SK-N-SH (cell line): ENCODE data around the gene NUP58. TPM values are rescaled to one million over a fixed set of nuclear protein-coding genes. Genes with fewer than 3 reads are reported as not detected.

Experiments used
- ELF1 ChIP-seq: IDR thresholded peaks from 2 replicates; pipeline ENCODE4 v1.4.0; 2012
- FOSL2 ChIP-seq: IDR thresholded peaks from 2 replicates; pipeline ENCODE4 v1.4.0; 2012; ENCODE audit warnings: low read depth, mild to moderate bottlenecking, moderate library complexity, borderline replicate concordance
- FOXJ3 ChIP-seq: sonication (generic); formaldehyde crosslinking; IDR thresholded peaks from 2 replicates; pipeline ENCODE4 v1.5.1; 2020; ENCODE audit warnings: mild to moderate bottlenecking, missing genetic modification reagents
- GATA2 ChIP-seq: sonication (generic); formaldehyde crosslinking; IDR thresholded peaks from 2 replicates; pipeline ENCODE4 v1.5.0; 2020; ENCODE audit warnings: mild to moderate bottlenecking, missing genetic modification reagents
- JUND ChIP-seq: IDR thresholded peaks from 2 replicates; pipeline ENCODE4 v1.4.0; 2012
- MXI1 ChIP-seq: IDR thresholded peaks from 2 replicates; pipeline ENCODE4 v1.6.1; 2012; ENCODE audit warnings: mild to moderate bottlenecking, low read depth, low read length, improper control_type of control experiment
- NFIC ChIP-seq: IDR thresholded peaks from 2 replicates; pipeline ENCODE4 v1.4.0; 2012; ENCODE audit warnings: borderline replicate concordance
- POLR2AphosphoS5 ChIP-seq: IDR thresholded peaks from 2 replicates; pipeline ENCODE4 v1.6.1; 2012; ENCODE audit warnings: low read depth, low read length
- RFX5 ChIP-seq: IDR thresholded peaks from 2 replicates; pipeline ENCODE4 v1.6.1; 2012; ENCODE audit warnings: mild to moderate bottlenecking, improper control_type of control experiment, low read length
- SIN3A ChIP-seq: IDR thresholded peaks from 2 replicates; pipeline ENCODE4 v1.6.1; 2012; ENCODE audit warnings: low read depth, mild to moderate bottlenecking, low read length, moderate library complexity, borderline replicate concordance
- SMC3 ChIP-seq: IDR thresholded peaks from 2 replicates; pipeline ENCODE4 v1.6.1; 2012; ENCODE audit warnings: low read depth, low read length, improper control_type of control experiment
- TEAD4 ChIP-seq: IDR thresholded peaks from 2 replicates; pipeline ENCODE4 v1.4.0; 2012; ENCODE audit warnings: mild to moderate bottlenecking, borderline replicate concordance; ENCODE audit not compliant: insufficient read depth
- YY1 ChIP-seq: IDR thresholded peaks from 2 replicates; pipeline ENCODE4 v1.4.0; 2012; ENCODE audit warnings: low read depth, mild to moderate bottlenecking
- polyA plus RNA-seq, 3 experiments: library from polyadenylated mRNA; depleted of rRNA; stranded (reverse); fragments of >200 nt; gene quantifications; 2 replicates each; pipeline ENCODE4 v1.2.3, GENCODE V29; 2012
- TF ChIP-seq, protein P1 (sequence below): IDR thresholded peaks from 2 replicates; pipeline ENCODE4 v1.6.1; 2012; ENCODE audit warnings: mild to moderate bottlenecking, low read depth, low read length, moderate library complexity
- TF ChIP-seq, protein P2 (sequence below): IDR thresholded peaks from 2 replicates; pipeline ENCODE4 v1.4.0; 2012; ENCODE audit warnings: low read depth
- TF ChIP-seq, protein P3 (sequence below): fragments of 200-600 bp; sonication (generic); IDR thresholded peaks from 2 replicates; pipeline ENCODE4 v1.6.1; 2017; ENCODE audit warnings: antibody characterized with exemption, mild to moderate bottlenecking, moderate library complexity
- TF ChIP-seq, protein P4 (sequence below): IDR thresholded peaks from 2 replicates; pipeline ENCODE4; 2012
- TF ChIP-seq, protein P5 (sequence below): fragments of 150-350 bp; IDR thresholded peaks from 2 replicates; pipeline ENCODE4 v1.6.1; 2016; ENCODE audit warnings: mild to moderate bottlenecking, low read depth, low read length
- TF ChIP-seq, protein P6 (sequence below): IDR thresholded peaks from 2 replicates; pipeline ENCODE4 v1.4.0; 2012; ENCODE audit warnings: low read depth, borderline replicate concordance
- TF ChIP-seq, protein P7 (sequence below): fragments of 150-350 bp; IDR thresholded peaks from 2 replicates; pipeline ENCODE4 v1.6.1; 2017; ENCODE audit warnings: antibody characterized with exemption, low read length, low read depth, borderline replicate concordance

The NUP58 gene
- polyA plus RNA-seq, 1 of the 3 experiments (the other 2 are of a cell fraction), result 18.1 TPM

DNA sequence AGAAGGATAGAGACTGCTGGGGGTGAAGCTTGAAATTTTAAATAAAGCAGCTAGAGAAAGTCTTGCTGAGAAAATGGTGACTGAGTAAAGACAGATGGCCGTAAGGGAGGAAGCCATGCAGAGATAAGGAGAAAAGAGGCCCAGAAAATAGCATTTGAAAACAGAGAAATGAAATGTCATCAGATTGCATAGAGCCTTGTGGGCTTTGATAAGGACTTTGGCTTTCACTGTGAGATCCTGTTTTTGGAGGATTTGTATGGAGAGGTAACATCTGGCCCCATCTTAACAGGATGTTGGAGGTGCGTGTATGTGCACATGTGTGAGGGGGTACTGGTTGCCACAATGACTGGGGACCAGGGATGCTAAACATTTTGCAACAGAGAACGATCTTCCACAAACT is 50.8 kb downstream of the NUP58 start (continued):
- TF ChIP-seq MXI1, result peak; percentile 34; the same call in 1 of the 2 replicates
- no peak for TF ChIP-seq YY1
- TF ChIP-seq SMC3, result no peak
- TF ChIP-seq JUND, result no peak
- TF ChIP-seq, protein P1, sequence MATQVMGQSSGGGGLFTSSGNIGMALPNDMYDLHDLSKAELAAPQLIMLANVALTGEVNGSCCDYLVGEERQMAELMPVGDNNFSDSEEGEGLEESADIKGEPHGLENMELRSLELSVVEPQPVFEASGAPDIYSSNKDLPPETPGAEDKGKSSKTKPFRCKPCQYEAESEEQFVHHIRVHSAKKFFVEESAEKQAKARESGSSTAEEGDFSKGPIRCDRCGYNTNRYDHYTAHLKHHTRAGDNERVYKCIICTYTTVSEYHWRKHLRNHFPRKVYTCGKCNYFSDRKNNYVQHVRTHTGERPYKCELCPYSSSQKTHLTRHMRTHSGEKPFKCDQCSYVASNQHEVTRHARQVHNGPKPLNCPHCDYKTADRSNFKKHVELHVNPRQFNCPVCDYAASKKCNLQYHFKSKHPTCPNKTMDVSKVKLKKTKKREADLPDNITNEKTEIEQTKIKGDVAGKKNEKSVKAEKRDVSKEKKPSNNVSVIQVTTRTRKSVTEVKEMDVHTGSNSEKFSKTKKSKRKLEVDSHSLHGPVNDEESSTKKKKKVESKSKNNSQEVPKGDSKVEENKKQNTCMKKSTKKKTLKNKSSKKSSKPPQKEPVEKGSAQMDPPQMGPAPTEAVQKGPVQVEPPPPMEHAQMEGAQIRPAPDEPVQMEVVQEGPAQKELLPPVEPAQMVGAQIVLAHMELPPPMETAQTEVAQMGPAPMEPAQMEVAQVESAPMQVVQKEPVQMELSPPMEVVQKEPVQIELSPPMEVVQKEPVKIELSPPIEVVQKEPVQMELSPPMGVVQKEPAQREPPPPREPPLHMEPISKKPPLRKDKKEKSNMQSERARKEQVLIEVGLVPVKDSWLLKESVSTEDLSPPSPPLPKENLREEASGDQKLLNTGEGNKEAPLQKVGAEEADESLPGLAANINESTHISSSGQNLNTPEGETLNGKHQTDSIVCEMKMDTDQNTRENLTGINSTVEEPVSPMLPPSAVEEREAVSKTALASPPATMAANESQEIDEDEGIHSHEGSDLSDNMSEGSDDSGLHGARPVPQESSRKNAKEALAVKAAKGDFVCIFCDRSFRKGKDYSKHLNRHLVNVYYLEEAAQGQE, result no peak
- TF ChIP-seq, protein P2, sequence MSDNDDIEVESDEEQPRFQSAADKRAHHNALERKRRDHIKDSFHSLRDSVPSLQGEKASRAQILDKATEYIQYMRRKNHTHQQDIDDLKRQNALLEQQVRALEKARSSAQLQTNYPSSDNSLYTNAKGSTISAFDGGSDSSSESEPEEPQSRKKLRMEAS, result no peak
- TF ChIP-seq, protein P3, sequence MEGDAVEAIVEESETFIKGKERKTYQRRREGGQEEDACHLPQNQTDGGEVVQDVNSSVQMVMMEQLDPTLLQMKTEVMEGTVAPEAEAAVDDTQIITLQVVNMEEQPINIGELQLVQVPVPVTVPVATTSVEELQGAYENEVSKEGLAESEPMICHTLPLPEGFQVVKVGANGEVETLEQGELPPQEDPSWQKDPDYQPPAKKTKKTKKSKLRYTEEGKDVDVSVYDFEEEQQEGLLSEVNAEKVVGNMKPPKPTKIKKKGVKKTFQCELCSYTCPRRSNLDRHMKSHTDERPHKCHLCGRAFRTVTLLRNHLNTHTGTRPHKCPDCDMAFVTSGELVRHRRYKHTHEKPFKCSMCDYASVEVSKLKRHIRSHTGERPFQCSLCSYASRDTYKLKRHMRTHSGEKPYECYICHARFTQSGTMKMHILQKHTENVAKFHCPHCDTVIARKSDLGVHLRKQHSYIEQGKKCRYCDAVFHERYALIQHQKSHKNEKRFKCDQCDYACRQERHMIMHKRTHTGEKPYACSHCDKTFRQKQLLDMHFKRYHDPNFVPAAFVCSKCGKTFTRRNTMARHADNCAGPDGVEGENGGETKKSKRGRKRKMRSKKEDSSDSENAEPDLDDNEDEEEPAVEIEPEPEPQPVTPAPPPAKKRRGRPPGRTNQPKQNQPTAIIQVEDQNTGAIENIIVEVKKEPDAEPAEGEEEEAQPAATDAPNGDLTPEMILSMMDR, result no peak
- peak; percentile 40; the same call in 1 of the 2 replicates for TF ChIP-seq FOXJ3 (CRISPR knock-in tag)
- no peak for TF ChIP-seq TEAD4
- no peak for TF ChIP-seq NFIC
- TF ChIP-seq RFX5, result no peak
- no peak for TF ChIP-seq SIN3A
- TF ChIP-seq ELF1, result no peak
- TF ChIP-seq, protein P4, sequence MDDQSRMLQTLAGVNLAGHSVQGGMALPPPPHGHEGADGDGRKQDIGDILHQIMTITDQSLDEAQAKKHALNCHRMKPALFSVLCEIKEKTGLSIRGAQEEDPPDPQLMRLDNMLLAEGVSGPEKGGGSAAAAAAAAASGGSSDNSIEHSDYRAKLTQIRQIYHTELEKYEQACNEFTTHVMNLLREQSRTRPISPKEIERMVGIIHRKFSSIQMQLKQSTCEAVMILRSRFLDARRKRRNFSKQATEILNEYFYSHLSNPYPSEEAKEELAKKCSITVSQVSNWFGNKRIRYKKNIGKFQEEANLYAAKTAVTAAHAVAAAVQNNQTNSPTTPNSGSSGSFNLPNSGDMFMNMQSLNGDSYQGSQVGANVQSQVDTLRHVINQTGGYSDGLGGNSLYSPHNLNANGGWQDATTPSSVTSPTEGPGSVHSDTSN, result 0 out of 2 replicates have a peak, but pooled peaks have one; percentile 7
- peak; percentile 92 for TF ChIP-seq GATA2
- TF ChIP-seq, protein P5, sequence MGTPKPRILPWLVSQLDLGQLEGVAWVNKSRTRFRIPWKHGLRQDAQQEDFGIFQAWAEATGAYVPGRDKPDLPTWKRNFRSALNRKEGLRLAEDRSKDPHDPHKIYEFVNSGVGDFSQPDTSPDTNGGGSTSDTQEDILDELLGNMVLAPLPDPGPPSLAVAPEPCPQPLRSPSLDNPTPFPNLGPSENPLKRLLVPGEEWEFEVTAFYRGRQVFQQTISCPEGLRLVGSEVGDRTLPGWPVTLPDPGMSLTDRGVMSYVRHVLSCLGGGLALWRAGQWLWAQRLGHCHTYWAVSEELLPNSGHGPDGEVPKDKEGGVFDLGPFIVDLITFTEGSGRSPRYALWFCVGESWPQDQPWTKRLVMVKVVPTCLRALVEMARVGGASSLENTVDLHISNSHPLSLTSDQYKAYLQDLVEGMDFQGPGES, result no peak
- TF ChIP-seq, protein P6, sequence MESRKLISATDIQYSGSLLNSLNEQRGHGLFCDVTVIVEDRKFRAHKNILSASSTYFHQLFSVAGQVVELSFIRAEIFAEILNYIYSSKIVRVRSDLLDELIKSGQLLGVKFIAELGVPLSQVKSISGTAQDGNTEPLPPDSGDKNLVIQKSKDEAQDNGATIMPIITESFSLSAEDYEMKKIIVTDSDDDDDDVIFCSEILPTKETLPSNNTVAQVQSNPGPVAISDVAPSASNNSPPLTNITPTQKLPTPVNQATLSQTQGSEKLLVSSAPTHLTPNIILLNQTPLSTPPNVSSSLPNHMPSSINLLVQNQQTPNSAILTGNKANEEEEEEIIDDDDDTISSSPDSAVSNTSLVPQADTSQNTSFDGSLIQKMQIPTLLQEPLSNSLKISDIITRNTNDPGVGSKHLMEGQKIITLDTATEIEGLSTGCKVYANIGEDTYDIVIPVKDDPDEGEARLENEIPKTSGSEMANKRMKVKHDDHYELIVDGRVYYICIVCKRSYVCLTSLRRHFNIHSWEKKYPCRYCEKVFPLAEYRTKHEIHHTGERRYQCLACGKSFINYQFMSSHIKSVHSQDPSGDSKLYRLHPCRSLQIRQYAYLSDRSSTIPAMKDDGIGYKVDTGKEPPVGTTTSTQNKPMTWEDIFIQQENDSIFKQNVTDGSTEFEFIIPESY, result no peak
- no peak for TF ChIP-seq POLR2AphosphoS5
- TF ChIP-seq, protein P7, sequence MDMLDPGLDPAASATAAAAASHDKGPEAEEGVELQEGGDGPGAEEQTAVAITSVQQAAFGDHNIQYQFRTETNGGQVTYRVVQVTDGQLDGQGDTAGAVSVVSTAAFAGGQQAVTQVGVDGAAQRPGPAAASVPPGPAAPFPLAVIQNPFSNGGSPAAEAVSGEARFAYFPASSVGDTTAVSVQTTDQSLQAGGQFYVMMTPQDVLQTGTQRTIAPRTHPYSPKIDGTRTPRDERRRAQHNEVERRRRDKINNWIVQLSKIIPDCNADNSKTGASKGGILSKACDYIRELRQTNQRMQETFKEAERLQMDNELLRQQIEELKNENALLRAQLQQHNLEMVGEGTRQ, result no peak
- no peak for TF ChIP-seq FOSL2
